ENCODE results near the gene GPR151. TPM values are rescaled to one million over a fixed set of nuclear protein-coding genes. Genes with fewer than 3 reads are reported as not detected.

Gene GPR151
- polyA plus RNA-seq, 1 donor from 2014 or later, result 1.0 TPM

DNA sequence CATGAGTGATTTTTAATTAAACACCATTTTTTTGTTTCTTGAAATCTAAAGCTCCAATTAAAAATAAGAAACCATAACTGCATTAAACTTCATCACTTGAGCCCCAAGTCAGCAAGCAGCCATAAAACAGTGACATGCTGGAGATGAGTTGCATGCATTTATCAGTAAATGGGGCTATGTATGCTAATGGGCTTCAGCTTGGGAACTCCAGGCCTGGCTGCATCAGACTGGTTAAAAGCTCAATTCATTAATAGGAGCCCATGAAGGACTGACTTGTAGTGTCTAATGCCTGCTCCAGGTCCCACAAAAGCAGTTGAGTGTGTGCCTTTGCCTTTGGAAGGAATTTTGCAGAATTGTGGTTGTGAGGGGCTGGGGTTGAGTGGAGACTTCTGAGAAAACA, 33.6 kb upstream of the GPR151 start:
- no peaks in the 10 kb centered on the region for H3K27me3 ChIP-seq (ENCODE audit: insufficient read depth, low read depth, low read length)
- no peaks in the 10 kb centered on the region for H4K20me1 ChIP-seq (ENCODE audit: insufficient read depth)
- TF ChIP-seq EP300 (conservative IDR thresholded peaks at IDR 0.05; ENCODE audit: poor library complexity, severe bottlenecking) (no peak), POLR2AphosphoS5 (IDR thresholded peaks at IDR 0.05) (no peak), SMC3 (conservative IDR thresholded peaks at IDR 0.05; ENCODE audit: poor library complexity) (no peak)
- TF ChIP-seq, protein P1, sequence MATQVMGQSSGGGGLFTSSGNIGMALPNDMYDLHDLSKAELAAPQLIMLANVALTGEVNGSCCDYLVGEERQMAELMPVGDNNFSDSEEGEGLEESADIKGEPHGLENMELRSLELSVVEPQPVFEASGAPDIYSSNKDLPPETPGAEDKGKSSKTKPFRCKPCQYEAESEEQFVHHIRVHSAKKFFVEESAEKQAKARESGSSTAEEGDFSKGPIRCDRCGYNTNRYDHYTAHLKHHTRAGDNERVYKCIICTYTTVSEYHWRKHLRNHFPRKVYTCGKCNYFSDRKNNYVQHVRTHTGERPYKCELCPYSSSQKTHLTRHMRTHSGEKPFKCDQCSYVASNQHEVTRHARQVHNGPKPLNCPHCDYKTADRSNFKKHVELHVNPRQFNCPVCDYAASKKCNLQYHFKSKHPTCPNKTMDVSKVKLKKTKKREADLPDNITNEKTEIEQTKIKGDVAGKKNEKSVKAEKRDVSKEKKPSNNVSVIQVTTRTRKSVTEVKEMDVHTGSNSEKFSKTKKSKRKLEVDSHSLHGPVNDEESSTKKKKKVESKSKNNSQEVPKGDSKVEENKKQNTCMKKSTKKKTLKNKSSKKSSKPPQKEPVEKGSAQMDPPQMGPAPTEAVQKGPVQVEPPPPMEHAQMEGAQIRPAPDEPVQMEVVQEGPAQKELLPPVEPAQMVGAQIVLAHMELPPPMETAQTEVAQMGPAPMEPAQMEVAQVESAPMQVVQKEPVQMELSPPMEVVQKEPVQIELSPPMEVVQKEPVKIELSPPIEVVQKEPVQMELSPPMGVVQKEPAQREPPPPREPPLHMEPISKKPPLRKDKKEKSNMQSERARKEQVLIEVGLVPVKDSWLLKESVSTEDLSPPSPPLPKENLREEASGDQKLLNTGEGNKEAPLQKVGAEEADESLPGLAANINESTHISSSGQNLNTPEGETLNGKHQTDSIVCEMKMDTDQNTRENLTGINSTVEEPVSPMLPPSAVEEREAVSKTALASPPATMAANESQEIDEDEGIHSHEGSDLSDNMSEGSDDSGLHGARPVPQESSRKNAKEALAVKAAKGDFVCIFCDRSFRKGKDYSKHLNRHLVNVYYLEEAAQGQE (IDR thresholded peaks at IDR 0.05; ENCODE audit: borderline replicate concordance), result no peak
- no peak overlapping the region for H3K4me3 ChIP-seq (ENCODE audit: low read length)
- no peaks in the 10 kb centered on the region for H3K9me3 ChIP-seq (ENCODE audit: low read length)
- H3K4me2 ChIP-seq (ENCODE audit: low read length), result no peak overlapping the region
- H3F3A ChIP-seq (ENCODE audit: insufficient read depth, low read length, poor library complexity, severe bottlenecking), result no peaks in the 10 kb centered on the region
- no peak overlapping the region for H2AFZ ChIP-seq (ENCODE audit: low read depth, low read length)
- H3K79me2 ChIP-seq (replicated peaks; ENCODE audit: insufficient read depth, low read length), result no peaks in the 10 kb centered on the region
- H3K9me2 ChIP-seq (ENCODE audit: insufficient read depth, low read length), result no peaks in the 10 kb centered on the region
- no peaks in the 10 kb centered on the region for H3K36me3 ChIP-seq (ENCODE audit: insufficient read depth, low read length)
- H3K9ac ChIP-seq (ENCODE audit: low read length), result no peak overlapping the region
- no peak overlapping the region for H3K27ac ChIP-seq (ENCODE audit: low read length)

- Histone ChIP-seq H3K79me2 (replicated peaks; ENCODE audit: insufficient read depth, low read length) (no peaks in the 10 kb centered on the region), H3K36me3 (ENCODE audit: insufficient read depth, low read length) (no peaks in the 10 kb centered on the region), H3K9ac (ENCODE audit: low read length) (no peak overlapping the region), H3K9me3 (ENCODE audit: low read length) (no peaks in the 10 kb centered on the region), H3K4me2 (ENCODE audit: low read length) (no peak overlapping the region), H3K9me2 (ENCODE audit: insufficient read depth, low read length) (no peaks in the 10 kb centered on the region), H3K4me3 (ENCODE audit: low read length) (no peak overlapping the region), H3K27me3 (ENCODE audit: insufficient read depth, low read depth, low read length) (no peaks in the 10 kb centered on the region), H3K27ac (ENCODE audit: low read length) (no peak overlapping the region), H4K20me1 (ENCODE audit: insufficient read depth) (no peaks in the 10 kb centered on the region), H3F3A (ENCODE audit: insufficient read depth, low read length, poor library complexity, severe bottlenecking) (no peaks in the 10 kb centered on the region), H2AFZ (ENCODE audit: low read depth, low read length) (no peak overlapping the region)
- TF ChIP-seq RAD21 (conservative IDR thresholded peaks at IDR 0.05) (no peak), TAF1 (IDR thresholded peaks at IDR 0.05; ENCODE audit: low read depth) (no peak), POLR2AphosphoS5 (IDR thresholded peaks at IDR 0.05) (no peak), EZH2 (IDR thresholded peaks at IDR 0.05; ENCODE audit: borderline replicate concordance, insufficient read depth, low read length, poor library complexity, severe bottlenecking) (no peak), MXI1 (conservative IDR thresholded peaks at IDR 0.05; ENCODE audit: poor library complexity, severe bottlenecking) (no peak), SMC3 (conservative IDR thresholded peaks at IDR 0.05; ENCODE audit: poor library complexity) (no peak)
- TF ChIP-seq, protein P1 (IDR thresholded peaks at IDR 0.05; ENCODE audit: borderline replicate concordance), result no peak
- TF ChIP-seq, protein P2, sequence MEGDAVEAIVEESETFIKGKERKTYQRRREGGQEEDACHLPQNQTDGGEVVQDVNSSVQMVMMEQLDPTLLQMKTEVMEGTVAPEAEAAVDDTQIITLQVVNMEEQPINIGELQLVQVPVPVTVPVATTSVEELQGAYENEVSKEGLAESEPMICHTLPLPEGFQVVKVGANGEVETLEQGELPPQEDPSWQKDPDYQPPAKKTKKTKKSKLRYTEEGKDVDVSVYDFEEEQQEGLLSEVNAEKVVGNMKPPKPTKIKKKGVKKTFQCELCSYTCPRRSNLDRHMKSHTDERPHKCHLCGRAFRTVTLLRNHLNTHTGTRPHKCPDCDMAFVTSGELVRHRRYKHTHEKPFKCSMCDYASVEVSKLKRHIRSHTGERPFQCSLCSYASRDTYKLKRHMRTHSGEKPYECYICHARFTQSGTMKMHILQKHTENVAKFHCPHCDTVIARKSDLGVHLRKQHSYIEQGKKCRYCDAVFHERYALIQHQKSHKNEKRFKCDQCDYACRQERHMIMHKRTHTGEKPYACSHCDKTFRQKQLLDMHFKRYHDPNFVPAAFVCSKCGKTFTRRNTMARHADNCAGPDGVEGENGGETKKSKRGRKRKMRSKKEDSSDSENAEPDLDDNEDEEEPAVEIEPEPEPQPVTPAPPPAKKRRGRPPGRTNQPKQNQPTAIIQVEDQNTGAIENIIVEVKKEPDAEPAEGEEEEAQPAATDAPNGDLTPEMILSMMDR (IDR thresholded peaks at IDR 0.05; ENCODE audit: poor library complexity, severe bottlenecking), result no peak
Observed at GRCh38 chr5:146548781-146549449, 32.9 kb upstream of the GPR151 start.
